ENCODE results near the gene MORN5.

- TF ChIP-seq RAD21 (IDR thresholded peaks at IDR 0.05; ENCODE audit: low read depth) = no peak
- TF ChIP-seq REST (IDR thresholded peaks at IDR 0.05; ENCODE audit: low read depth) = no peak
- TF ChIP-seq EP300 (IDR thresholded peaks at IDR 0.05; ENCODE audit: borderline replicate concordance) = no peak
- TF ChIP-seq CREB1 (IDR thresholded peaks at IDR 0.05; ENCODE audit: low read depth) = no peak
- TF ChIP-seq EGR1 (IDR thresholded peaks at IDR 0.05) = no peak
- TF ChIP-seq ZBTB7A (IDR thresholded peaks at IDR 0.05; ENCODE audit: low read depth) = no peak
- no peak for TF ChIP-seq USF1 (IDR thresholded peaks at IDR 0.05)
- no peak for TF ChIP-seq YY1 (IDR thresholded peaks at IDR 0.05; ENCODE audit: low read depth)
Observed at GRCh38 chr9:122151267-122151828, 8.4 kb upstream of the MORN5 start.
